GM19351 (cell line): ENCODE results near the gene DEUP1.

Experiments
- ATAC-seq: cut with Tn5 transposase; IDR thresholded peaks from one replicate; pipeline ENCODE4 v1.9.1; 2021; ENCODE audit warnings: mild to moderate bottlenecking, moderate library complexity; ENCODE audit not compliant: unreplicated experiment

DEUP1 gene

GRCh38 chr11:93477684-93478234 is 147.2 kb downstream of the DEUP1 start:
- ATAC-seq = no peak

GRCh38 chr11:93478841-93479240 is 148.3 kb downstream of the DEUP1 start:
- no peak for ATAC-seq

- no peak for ATAC-seq
These were observed 149.7 kb downstream of the DEUP1 start for GRCh38 chr11:93480256-93480655.

GRCh38 chr11:93480756-93481155 is 150.2 kb downstream of the DEUP1 start:
- ATAC-seq = no peak

- ATAC-seq = no peak
These were observed 150.7 kb downstream of the DEUP1 start for GRCh38 chr11:93481279-93481678.

GRCh38 chr11:93481696-93482095 is 151.2 kb downstream of the DEUP1 start:
- no peak for ATAC-seq

GRCh38 chr11:93482556-93482955 is 152.0 kb downstream of the DEUP1 start:
- ATAC-seq = no peak

GRCh38 chr11:93484716-93485115 is 154.2 kb downstream of the DEUP1 start:
- no peak for ATAC-seq

- ATAC-seq = no peak
These were observed 155.4 kb downstream of the DEUP1 start for GRCh38 chr11:93485983-93486382.

- ATAC-seq = no peak
These were observed 156.5 kb downstream of the DEUP1 start for GRCh38 chr11:93487032-93487483.
